Muscle layer of colon (tissue), 2 donors: ENCODE data around the gene ZCWPW2.

Experiments
- H3K27ac ChIP-seq: one replicate; pipeline ENCODE4 v1.7.0; 2013; ENCODE audit warnings: low read depth, mild to moderate bottlenecking, low read length, moderate library complexity
- H3K27me3 ChIP-seq, 2 donors: one replicate each; pipeline ENCODE4 v1.7.0; 2013; ENCODE audit warnings: low read length in 2 of 2, mild to moderate bottlenecking in 2 of 2; ENCODE audit not compliant: insufficient read depth in 2 of 2, control insufficient read depth in 1 of 2
- H3K36me3 ChIP-seq: one replicate; pipeline ENCODE4 v1.7.0; 2013; ENCODE audit warnings: mild to moderate bottlenecking, low read length; ENCODE audit not compliant: insufficient read depth
- H3K4me1 ChIP-seq: one replicate; pipeline ENCODE4 v1.7.0; 2013; ENCODE audit warnings: mild to moderate bottlenecking, low read length; ENCODE audit not compliant: insufficient read depth
- H3K4me3 ChIP-seq, 2 donors: one replicate each; pipeline ENCODE4 v1.7.0; 2013; ENCODE audit warnings: low read length in 2 of 2, low read depth in 1 of 2, mild to moderate bottlenecking in 1 of 2, moderate library complexity in 1 of 2
- H3K9ac ChIP-seq: one replicate; pipeline ENCODE4 v1.7.0; 2013; ENCODE audit warnings: low read length
- H3K9me3 ChIP-seq: one replicate; pipeline ENCODE4 v1.7.0; 2013; ENCODE audit warnings: mild to moderate bottlenecking, low read length
- donor health status: abdominal sarcoma.
- donor health status: Adenocarcinoma of cecum.

ZCWPW2 gene

GRCh38 chr3:28521663-28522062, 173.1 kb downstream of the ZCWPW2 start:
- Histone ChIP-seq H3K4me1 (no peaks in the 10 kb centered on the region), H3K9me3 (no peaks in the 10 kb centered on the region), H3K27ac (no peak overlapping the region), H3K4me3 (no peak overlapping the region), H3K27me3 (no peaks in the 10 kb centered on the region), H3K36me3 (no peaks in the 10 kb centered on the region), H3K9ac (no peak overlapping the region)

- Histone ChIP-seq H3K9me3 (no peaks in the 10 kb centered on the region), H3K36me3 (no peaks in the 10 kb centered on the region), H3K9ac (no peak overlapping the region), H3K27me3 (no peaks in the 10 kb centered on the region), H3K4me3 (no peak overlapping the region), H3K4me1 (no peaks in the 10 kb centered on the region), H3K27ac (no peak overlapping the region)
These were observed 193.8 kb downstream of the ZCWPW2 start for GRCh38 chr3:28542351-28542750.

- H3K27me3 ChIP-seq: no peaks in the 10 kb centered on the region
- H3K4me3 ChIP-seq: no peak overlapping the region
- H3K4me1 ChIP-seq: no peaks in the 10 kb centered on the region
- H3K36me3 ChIP-seq: no peaks in the 10 kb centered on the region
- no peak overlapping the region for H3K9ac ChIP-seq
- H3K27ac ChIP-seq: no peak overlapping the region
- no peaks in the 10 kb centered on the region for H3K9me3 ChIP-seq
These were observed 195.7 kb downstream of the ZCWPW2 start for GRCh38 chr3:28544236-28544635.

GRCh38 chr3:28544831-28545230, 196.3 kb downstream of the ZCWPW2 start:
- Histone ChIP-seq H3K9ac (no peak overlapping the region), H3K27ac (no peak overlapping the region), H3K4me1 (no peaks in the 10 kb centered on the region), H3K4me3 (no peak overlapping the region), H3K36me3 (no peaks in the 10 kb centered on the region), H3K27me3 (no peaks in the 10 kb centered on the region), H3K9me3 (no peaks in the 10 kb centered on the region)

GRCh38 chr3:28547677-28548076, 199.2 kb downstream of the ZCWPW2 start:
- Histone ChIP-seq H3K27me3 (no peaks in the 10 kb centered on the region), H3K9ac (no peak overlapping the region), H3K9me3 (no peaks in the 10 kb centered on the region), H3K4me1 (no peaks in the 10 kb centered on the region), H3K36me3 (no peaks in the 10 kb centered on the region), H3K27ac (no peak overlapping the region), H3K4me3 (no peak overlapping the region)

- Histone ChIP-seq H3K4me3 (no peak overlapping the region), H3K9ac (no peak overlapping the region), H3K27ac (no peak overlapping the region), H3K4me1 (no peaks in the 10 kb centered on the region), H3K9me3 (no peaks in the 10 kb centered on the region), H3K27me3 (no peaks in the 10 kb centered on the region), H3K36me3 (no peaks in the 10 kb centered on the region)
These were observed 204.7 kb downstream of the ZCWPW2 start for GRCh38 chr3:28553175-28553574.

- Histone ChIP-seq H3K4me3 (no peak overlapping the region), H3K4me1 (no peaks in the 10 kb centered on the region), H3K36me3 (no peaks in the 10 kb centered on the region), H3K9ac (no peak overlapping the region), H3K27ac (no peak overlapping the region), H3K9me3 (no peaks in the 10 kb centered on the region), H3K27me3 (no peaks in the 10 kb centered on the region)
These were observed 207.7 kb downstream of the ZCWPW2 start for GRCh38 chr3:28556195-28556594.

GRCh38 chr3:28564211-28564610, 215.7 kb downstream of the ZCWPW2 start:
- H3K27ac ChIP-seq: peak overlapping the region; percentile 12
- H3K9me3 ChIP-seq: no peaks in the 10 kb centered on the region
- H3K9ac ChIP-seq: no peak overlapping the region
- no peaks in the 10 kb centered on the region for H3K36me3 ChIP-seq
- no peaks in the 10 kb centered on the region for H3K27me3 ChIP-seq
- H3K4me1 ChIP-seq: no peaks in the 10 kb centered on the region
- no peak overlapping the region for H3K4me3 ChIP-seq

- no peaks in the 10 kb centered on the region for H3K27me3 ChIP-seq
- H3K9me3 ChIP-seq: no peaks in the 10 kb centered on the region
- no peak overlapping the region for H3K9ac ChIP-seq
- no peaks in the 10 kb centered on the region for H3K4me1 ChIP-seq
- no peak overlapping the region for H3K4me3 ChIP-seq
- H3K36me3 ChIP-seq: no peaks in the 10 kb centered on the region
- no peak overlapping the region for H3K27ac ChIP-seq
These were observed 220.8 kb downstream of the ZCWPW2 start for GRCh38 chr3:28569357-28569756.

GRCh38 chr3:28574036-28574435, 225.5 kb downstream of the ZCWPW2 start:
- no peak overlapping the region for H3K4me3 ChIP-seq
- peaks cover 0 to 10% of the 10 kb centered on the region in 2 donors for H3K27me3 ChIP-seq
- H3K36me3 ChIP-seq: no peaks in the 10 kb centered on the region
- no peaks in the 10 kb centered on the region for H3K9me3 ChIP-seq
- H3K27ac ChIP-seq: no peak overlapping the region
- H3K9ac ChIP-seq: no peak overlapping the region
- peaks cover 6% of the 10 kb centered on the region for H3K4me1 ChIP-seq

- H3K9me3 ChIP-seq: no peaks in the 10 kb centered on the region
- no peak overlapping the region for H3K9ac ChIP-seq
- H3K27ac ChIP-seq: peak overlapping the region; percentile 1
- H3K4me3 ChIP-seq: peak overlapping the region; percentile 61 to 70
- peaks cover 6% of the 10 kb centered on the region for H3K4me1 ChIP-seq
- peaks cover 0 to 10% of the 10 kb centered on the region in 2 donors for H3K27me3 ChIP-seq
- H3K36me3 ChIP-seq: no peaks in the 10 kb centered on the region
These were observed 226.7 kb downstream of the ZCWPW2 start for GRCh38 chr3:28575100-28575745.
